Measurements from ENCODE around the gene RAB17.
"Not testable (repeated sequence)": the region's sequence is repeated elsewhere in the genome, so short reads cannot be mapped to it uniquely, and the experiment has no call there.

Gene RAB17

GRCh38 chr2:237625216-237625705 is 34.7 kb upstream of the RAB17 start:
- FAIRE-seq, result no peak
- DNase-seq (ENCODE audit: low spot score), result no peak

GRCh38 chr2:237624565-237624964 is 34.0 kb upstream of the RAB17 start:
- DNase-seq (ENCODE audit: low spot score), result no peak
- no peak for FAIRE-seq

GRCh38 chr2:237623428-237624403 is 33.2 kb upstream of the RAB17 start:
- DNase-seq (ENCODE audit: low spot score) (no peak), FAIRE-seq (no peak)

GRCh38 chr2:237618449-237618848 is 27.9 kb upstream of the RAB17 start:
- no peak for FAIRE-seq

GRCh38 chr2:237617587-237617982 is 27.1 kb upstream of the RAB17 start:
- FAIRE-seq, result no peak

More at GRCh38 chr2:237618449-237618848, 27.9 kb upstream of the RAB17 start:
- no peak for DNase-seq (ENCODE audit: low spot score)

GRCh38 chr2:237616734-237617586 is 26.4 kb upstream of the RAB17 start:
- no peak for DNase-seq (ENCODE audit: low spot score)
- FAIRE-seq, result no peak

More at GRCh38 chr2:237617587-237617982, 27.1 kb upstream of the RAB17 start:
- DNase-seq (ENCODE audit: low spot score), result no peak

GRCh38 chr2:237616373-237616733 is 25.8 kb upstream of the RAB17 start:
- FAIRE-seq, result no peak

GRCh38 chr2:237615631-237616249 is 25.2 kb upstream of the RAB17 start:
- FAIRE-seq, result no peak
- no peak for DNase-seq (ENCODE audit: low spot score)

More at GRCh38 chr2:237616373-237616733, 25.8 kb upstream of the RAB17 start:
- DNase-seq (ENCODE audit: low spot score), result no peak

GRCh38 chr2:237614151-237614720 is 23.7 kb upstream of the RAB17 start:
- FAIRE-seq, result peak; percentile 28
- peak; percentile 99 for DNase-seq (ENCODE audit: low spot score)

- FAIRE-seq (no peak), DNase-seq (ENCODE audit: low spot score) (no peak)
Observed at GRCh38 chr2:237613679-237614078, 23.1 kb upstream of the RAB17 start.

GRCh38 chr2:237612527-237613357 is 22.2 kb upstream of the RAB17 start:
- FAIRE-seq (no peak), DNase-seq (ENCODE audit: low spot score) (no peak)

GRCh38 chr2:237606522-237606921 is 16.0 kb upstream of the RAB17 start:
- not testable (repeated sequence) for FAIRE-seq; DNase-seq (ENCODE audit: low spot score)

GRCh38 chr2:237604960-237605359 is 14.4 kb upstream of the RAB17 start:
- FAIRE-seq, result no peak
- DNase-seq (ENCODE audit: low spot score), result no peak

- no peak for DNase-seq (ENCODE audit: low spot score)
- no peak for FAIRE-seq
Observed at GRCh38 chr2:237604391-237604790, 13.9 kb upstream of the RAB17 start.

GRCh38 chr2:237603718-237604362 is 13.3 kb upstream of the RAB17 start:
- DNase-seq (ENCODE audit: low spot score) (no peak), FAIRE-seq (no peak)

GRCh38 chr2:237603049-237603717 is 12.6 kb upstream of the RAB17 start:
- FAIRE-seq, result no peak

GRCh38 chr2:237602409-237602808 is 11.9 kb upstream of the RAB17 start:
- DNase-seq (ENCODE audit: low spot score) (no peak), FAIRE-seq (no peak)

More at GRCh38 chr2:237603049-237603717, 12.6 kb upstream of the RAB17 start:
- DNase-seq (ENCODE audit: low spot score), result no peak

GRCh38 chr2:237601453-237602116 is 11.1 kb upstream of the RAB17 start:
- FAIRE-seq (no peak), DNase-seq (ENCODE audit: low spot score) (no peak)
